IPS-15b (cell line): ENCODE data around the gene DCXR.

ENCODE experiments used
- H3K27me3 ChIP-seq: one replicate; pipeline ENCODE4 v1.6.1; 2013; ENCODE audit warnings: low read length; ENCODE audit not compliant: control insufficient read depth, insufficient read depth
- H3K36me3 ChIP-seq: one replicate; pipeline ENCODE4 v1.6.1; 2013; ENCODE audit warnings: low read length; ENCODE audit not compliant: control insufficient read depth, insufficient read depth
- H3K4me1 ChIP-seq: one replicate; pipeline ENCODE4 v1.6.1; 2013; ENCODE audit warnings: mild to moderate bottlenecking, low read length; ENCODE audit not compliant: control insufficient read depth, insufficient read depth
- H3K4me3 ChIP-seq: one replicate; pipeline ENCODE4 v1.5.1; 2013; ENCODE audit warnings: low read depth, low read length
- H3K9ac ChIP-seq: one replicate; pipeline ENCODE4 v1.6.1; 2013; ENCODE audit warnings: low read depth, mild to moderate bottlenecking, low read length
- H3K9me3 ChIP-seq: one replicate; pipeline ENCODE4 v1.6.1; 2013; ENCODE audit warnings: mild to moderate bottlenecking, low read length; ENCODE audit not compliant: control insufficient read depth, insufficient read depth

Gene DCXR

DNA sequence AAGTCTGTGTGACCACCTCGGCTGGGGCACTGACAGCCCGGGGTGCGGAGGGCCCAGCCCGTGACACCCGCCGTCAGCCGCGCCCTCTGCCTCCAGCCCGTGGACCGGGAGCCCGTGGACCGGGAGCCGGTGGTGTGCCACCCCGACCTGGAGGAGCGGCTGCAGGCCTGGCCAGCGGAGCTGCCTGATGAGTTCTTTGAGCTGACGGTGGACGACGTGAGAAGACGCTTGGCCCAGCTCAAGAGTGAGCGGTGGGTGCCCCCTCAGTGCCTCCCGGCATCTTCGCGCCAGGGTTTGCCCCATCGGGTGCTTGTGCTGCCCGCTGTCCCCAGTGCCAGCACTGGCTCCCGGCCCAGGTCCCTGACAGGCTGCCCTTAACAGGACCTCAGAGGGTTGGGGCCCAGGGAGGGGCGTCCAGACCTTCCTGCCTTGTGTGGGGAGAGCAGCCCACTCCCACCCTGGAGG is 28.5 kb downstream of the DCXR start:
- Histone ChIP-seq H3K4me3 (no peak overlapping the region), H3K9me3 (no peaks in the 10 kb centered on the region), H3K9ac (no peak overlapping the region), H3K36me3 (peaks cover 4% of the 10 kb centered on the region), H3K4me1 (no peaks in the 10 kb centered on the region), H3K27me3 (no peaks in the 10 kb centered on the region)

DNA sequence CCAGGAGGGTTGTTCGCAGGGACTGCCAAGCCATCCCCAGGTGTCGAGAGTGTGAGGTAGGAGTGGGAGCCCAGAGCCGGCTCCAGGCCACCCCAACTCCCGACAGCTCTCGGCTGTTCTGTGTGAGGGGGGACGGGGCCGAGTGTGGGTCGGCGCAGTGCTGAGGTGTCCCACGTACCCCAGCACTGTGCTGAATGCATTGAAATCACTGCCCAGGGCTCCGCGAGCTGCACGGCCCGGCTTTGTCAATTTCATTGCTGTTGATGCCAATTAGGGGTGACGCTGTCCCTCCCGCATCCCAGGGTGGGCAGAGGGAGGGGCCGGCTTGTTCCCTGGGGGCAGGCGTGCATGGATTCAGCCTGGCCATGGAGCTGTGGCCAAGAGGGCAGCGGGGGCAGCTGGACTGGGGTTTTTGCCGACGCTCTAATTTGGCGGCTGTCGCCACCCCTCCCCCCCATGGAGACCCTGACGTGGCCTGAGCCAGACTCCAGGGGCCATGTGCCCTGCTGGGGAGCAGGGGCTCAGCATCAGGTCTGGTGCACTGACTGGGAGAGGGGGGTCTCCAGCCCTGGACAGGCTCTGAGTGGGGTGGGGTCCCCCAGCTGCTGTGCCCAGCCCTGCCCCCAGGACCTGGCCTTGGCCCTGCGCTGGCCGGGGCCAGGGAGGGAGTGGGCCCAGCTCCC is 29.1 kb downstream of the DCXR start:
- Histone ChIP-seq H3K36me3 (peaks cover 4% of the 10 kb centered on the region), H3K27me3 (no peaks in the 10 kb centered on the region), H3K4me3 (no peak overlapping the region), H3K9me3 (no peaks in the 10 kb centered on the region), H3K4me1 (no peaks in the 10 kb centered on the region), H3K9ac (no peak overlapping the region)

DNA sequence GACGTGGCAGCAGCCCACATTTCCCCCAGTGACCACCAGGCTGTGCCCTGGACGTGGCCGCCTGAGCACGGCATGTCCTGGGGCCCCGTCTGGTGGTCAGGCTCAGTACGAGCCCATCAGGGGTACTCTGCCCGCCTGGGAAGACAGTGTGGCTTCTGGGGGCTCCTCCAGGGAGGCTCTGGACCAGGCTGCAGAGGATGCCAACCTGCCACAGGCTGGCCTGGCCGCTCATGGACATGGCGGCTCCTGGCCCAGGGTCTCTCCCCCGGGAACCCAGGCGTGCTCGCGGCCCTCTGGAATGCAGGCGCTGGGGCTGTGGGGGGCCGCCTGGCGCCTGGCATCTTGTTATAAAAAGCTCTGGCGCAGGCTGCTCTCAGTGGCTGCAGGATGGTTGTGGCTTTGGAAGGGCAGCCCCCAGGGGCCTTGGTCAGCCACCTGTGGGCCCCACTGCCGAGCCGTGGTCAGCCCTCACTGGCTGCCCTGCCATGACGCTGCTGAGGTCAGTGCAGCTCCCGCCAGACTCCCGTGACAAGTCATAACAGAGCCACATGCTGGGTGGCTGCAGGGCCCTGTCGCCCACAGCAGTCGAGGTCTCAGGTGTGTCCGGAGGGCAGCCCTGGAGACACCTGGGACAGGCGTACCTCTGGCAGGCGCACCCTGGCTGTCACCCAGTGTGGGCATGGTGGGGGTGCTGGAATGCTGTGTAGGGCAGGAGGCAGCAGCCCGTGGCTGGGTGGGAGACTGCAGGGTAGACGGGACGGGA is 29.8 kb downstream of the DCXR start:
- Histone ChIP-seq H3K4me1 (no peaks in the 10 kb centered on the region), H3K4me3 (no peak overlapping the region), H3K27me3 (no peaks in the 10 kb centered on the region), H3K36me3 (peaks cover 3% of the 10 kb centered on the region), H3K9me3 (no peaks in the 10 kb centered on the region), H3K9ac (no peak overlapping the region)

DNA sequence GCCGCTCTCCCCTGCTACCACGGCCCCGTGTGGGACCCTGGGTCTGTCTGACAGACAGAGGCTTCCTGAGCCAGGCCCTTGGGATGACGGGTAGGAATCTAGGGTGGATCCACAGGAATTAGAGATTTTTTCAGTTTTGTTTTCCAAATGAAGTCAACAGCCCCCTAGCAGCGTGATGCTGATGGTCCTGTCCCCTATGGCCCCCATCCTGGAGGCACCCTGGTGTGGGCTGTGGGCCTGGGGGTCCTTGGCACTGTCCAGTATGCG is 30.3 kb downstream of the DCXR start:
- H3K27me3 ChIP-seq, result no peaks in the 10 kb centered on the region
- H3K9me3 ChIP-seq, result no peaks in the 10 kb centered on the region
- no peak overlapping the region for H3K9ac ChIP-seq
- no peaks in the 10 kb centered on the region for H3K36me3 ChIP-seq
- no peaks in the 10 kb centered on the region for H3K4me1 ChIP-seq
- no peak overlapping the region for H3K4me3 ChIP-seq

DNA sequence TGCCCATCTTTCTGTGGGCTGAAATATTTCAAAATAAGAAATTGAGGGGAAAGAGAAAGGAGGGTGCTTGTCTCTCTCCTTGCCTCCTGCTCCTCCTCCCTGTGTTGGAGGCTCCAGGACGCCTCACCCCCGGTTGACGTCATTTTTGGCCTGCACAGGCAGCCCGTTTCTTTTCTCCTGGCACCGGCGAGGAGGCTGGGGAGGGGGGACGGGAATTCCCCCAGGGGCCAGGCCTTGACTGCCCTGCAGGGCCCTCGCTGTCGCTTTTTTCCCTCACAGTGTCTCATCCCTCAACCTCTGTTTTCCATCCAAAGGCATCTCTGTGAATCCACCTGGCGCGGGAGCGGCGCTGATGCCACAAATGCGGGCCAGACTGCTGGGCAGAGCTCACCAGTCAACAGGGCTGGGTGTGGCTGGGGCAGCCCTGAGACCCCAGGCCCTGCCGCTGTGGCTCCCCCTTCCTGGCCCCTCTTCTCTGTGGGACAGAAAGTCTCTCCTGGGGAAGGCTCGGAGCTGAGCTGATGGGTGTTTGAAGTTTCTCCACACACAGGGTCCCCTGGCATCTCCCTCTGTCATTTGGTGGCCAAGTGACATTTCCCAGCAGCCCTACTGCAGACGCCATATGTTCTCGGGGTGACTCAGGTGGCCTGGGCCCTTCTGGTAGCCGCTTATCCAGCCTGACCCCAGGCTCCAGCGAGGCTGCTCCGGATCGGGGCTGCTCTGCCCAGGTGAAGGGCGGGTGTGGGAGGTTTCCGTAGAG is 30.8 kb downstream of the DCXR start:
- H3K36me3 ChIP-seq, result no peaks in the 10 kb centered on the region
- H3K9ac ChIP-seq, result no peak overlapping the region
- no peaks in the 10 kb centered on the region for H3K27me3 ChIP-seq
- no peaks in the 10 kb centered on the region for H3K4me1 ChIP-seq
- no peaks in the 10 kb centered on the region for H3K9me3 ChIP-seq
- no peak overlapping the region for H3K4me3 ChIP-seq

DNA sequence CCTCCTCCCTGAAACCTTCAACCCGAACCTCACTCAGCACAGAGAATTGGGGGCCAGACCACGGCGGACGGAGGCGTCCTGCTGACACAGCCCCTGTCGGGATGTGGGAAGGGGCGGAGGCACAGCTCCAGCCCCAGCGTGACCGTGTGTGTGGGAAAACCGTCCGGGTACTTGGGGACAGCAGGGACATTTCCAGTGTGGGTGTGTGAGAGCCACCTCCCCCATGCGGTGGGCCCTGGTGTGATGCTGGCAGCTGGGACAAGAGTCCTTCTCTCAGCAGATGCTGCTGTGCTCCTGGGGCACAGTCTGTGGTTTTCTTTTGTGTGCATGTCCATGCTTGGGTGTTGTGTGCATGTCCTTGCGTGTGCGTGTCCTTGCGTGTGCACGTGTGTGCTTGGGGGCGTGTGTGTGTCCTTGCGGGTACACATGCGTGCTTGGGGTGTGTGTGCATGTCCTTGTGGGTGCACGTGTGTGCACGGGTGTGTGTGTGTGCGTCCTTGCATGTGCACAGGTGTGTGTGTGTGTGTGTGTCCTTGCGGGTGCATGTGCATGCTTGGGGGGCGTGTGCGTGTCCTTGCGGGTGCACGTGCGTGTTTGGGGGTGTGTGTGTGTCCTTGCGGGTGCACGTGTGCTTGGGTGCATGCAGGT is 31.7 kb downstream of the DCXR start:
- H3K36me3 ChIP-seq, result no peaks in the 10 kb centered on the region
- no peaks in the 10 kb centered on the region for H3K27me3 ChIP-seq
- H3K9ac ChIP-seq, result no peak overlapping the region
- no peak overlapping the region for H3K4me3 ChIP-seq
- H3K9me3 ChIP-seq, result no peaks in the 10 kb centered on the region
- H3K4me1 ChIP-seq, result no peaks in the 10 kb centered on the region

DNA sequence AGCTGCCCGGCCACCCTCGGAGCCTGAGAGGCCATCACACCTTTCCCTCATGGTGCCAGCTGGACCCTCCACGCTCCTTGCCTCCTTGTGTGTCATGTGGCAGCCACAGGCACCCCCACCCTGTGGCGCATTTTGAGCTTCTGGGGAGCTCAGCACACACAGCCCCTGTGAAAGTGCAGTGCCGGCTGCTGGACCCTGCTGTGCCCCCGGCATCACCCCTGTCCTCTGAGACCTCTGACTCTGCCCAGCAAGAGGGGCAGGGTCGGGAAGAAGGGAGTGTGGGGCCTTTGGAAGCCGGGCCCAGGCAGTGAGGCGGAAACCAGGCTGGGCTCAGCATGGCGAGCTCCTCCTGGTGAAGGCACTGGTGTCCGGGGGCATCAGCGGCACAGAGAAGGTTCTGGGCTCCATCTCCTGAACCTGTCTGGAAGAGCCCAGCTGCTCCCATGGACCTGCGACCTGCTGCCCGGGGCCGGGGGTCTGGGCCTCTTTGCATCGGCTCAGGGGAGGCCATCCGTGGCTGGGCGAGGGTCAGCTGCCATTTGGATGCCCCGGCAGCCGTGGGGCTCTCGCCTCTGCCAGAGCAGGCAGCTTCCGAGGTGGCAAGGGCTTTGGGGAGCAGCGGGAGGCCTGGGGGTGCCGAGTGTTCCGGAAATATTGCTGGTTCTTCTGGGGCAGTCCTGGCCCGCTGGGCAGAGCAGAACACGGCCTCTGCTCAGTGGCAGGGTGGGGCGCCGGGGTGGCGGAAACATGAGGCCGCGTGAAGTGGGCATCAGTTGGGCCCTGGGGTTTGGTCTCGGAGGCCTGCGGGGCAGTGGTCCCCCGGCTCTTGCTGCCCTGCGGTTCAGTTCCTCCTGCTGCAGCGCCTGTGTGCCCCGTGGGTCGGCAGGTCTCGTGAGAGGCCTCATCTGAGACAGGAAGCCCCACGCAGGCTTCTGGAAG is 32.7 kb downstream of the DCXR start:
- no peak overlapping the region for H3K4me3 ChIP-seq
- H3K36me3 ChIP-seq, result peaks cover 2% of the 10 kb centered on the region
- no peaks in the 10 kb centered on the region for H3K4me1 ChIP-seq
- no peaks in the 10 kb centered on the region for H3K27me3 ChIP-seq
- H3K9me3 ChIP-seq, result no peaks in the 10 kb centered on the region
- H3K9ac ChIP-seq, result no peak overlapping the region

DNA sequence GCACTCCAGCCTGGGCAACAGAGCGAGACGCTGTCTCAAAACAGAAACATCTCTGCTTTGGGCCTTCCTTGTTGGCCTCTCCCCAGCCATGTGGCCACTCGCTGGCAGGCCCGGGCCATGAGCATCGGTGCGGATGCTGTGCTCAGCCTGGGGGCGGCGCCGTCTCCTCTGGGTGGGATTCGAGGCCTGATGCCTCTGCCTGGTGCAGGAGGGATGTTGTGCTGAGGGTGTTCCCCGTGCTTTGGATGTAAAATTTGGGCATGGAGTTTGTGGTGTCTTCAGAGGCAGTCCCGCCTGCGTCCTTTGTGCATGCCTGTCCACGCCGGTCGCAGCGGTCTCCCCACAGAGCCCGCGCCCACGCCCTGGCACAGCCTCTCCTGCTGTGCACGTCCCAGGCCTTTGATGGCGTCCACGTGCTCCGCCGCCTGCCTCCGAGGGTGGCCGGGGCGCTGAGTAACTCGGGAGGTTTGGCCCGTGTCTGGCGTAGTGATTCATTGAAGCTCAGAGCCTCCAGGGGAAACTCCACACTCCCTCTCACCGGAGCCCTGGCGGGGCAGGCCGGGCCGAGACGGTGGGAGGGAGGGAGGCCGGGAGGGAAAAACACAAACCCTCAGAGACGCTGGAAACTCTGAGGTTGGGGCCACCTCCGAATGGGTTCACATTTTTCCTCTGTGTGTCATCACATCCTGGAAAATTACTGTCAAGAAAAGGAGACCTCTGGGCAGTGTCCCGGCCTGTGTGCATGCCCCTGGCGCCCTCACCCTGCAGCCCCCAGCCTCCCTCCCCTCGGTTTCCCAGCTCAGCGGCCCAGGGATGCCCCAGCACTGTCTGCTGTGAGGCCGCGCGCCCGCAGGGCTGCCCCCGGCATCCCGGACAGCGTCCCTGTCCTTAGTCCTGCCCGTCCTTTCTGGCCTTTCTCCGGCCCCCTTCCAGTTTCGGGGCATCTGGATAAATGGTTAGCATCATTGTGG is 33.8 kb downstream of the DCXR start:
- no peaks in the 10 kb centered on the region for H3K4me1 ChIP-seq
- peaks cover 2% of the 10 kb centered on the region for H3K36me3 ChIP-seq
- H3K9me3 ChIP-seq, result no peaks in the 10 kb centered on the region
- no peaks in the 10 kb centered on the region for H3K27me3 ChIP-seq
- H3K4me3 ChIP-seq, result no peak overlapping the region
- H3K9ac ChIP-seq, result no peak overlapping the region

DNA sequence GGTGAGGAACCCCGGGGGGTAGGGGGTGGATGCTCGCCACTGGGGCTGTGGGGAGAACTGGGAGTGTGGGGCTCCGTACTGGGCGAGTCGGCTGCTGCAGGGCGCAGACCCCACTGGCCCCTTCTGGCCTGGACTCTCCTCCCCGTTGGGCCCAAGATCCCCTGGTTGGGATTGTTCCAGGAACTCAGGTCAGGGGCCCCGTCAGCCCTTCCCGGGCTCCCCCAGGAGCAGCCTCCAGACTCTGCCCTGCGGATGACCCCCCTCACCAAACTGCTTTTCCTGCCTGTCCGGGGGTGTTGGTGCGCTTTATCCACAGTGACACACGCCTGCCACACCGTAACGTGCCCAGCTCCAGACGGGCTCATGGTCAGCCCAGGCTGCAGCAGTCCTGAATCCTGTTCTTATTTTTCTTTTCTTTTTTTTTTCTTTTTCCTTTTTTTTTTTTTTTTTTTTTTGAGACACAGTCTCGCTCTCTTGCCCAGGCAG is 35.9 kb downstream of the DCXR start:
- H3K9me3 ChIP-seq, result no peaks in the 10 kb centered on the region
- peaks cover 6% of the 10 kb centered on the region for H3K36me3 ChIP-seq
- H3K4me1 ChIP-seq, result no peaks in the 10 kb centered on the region
- H3K9ac ChIP-seq, result no peak overlapping the region
- H3K4me3 ChIP-seq, result no peak overlapping the region
- H3K27me3 ChIP-seq, result no peaks in the 10 kb centered on the region

DNA sequence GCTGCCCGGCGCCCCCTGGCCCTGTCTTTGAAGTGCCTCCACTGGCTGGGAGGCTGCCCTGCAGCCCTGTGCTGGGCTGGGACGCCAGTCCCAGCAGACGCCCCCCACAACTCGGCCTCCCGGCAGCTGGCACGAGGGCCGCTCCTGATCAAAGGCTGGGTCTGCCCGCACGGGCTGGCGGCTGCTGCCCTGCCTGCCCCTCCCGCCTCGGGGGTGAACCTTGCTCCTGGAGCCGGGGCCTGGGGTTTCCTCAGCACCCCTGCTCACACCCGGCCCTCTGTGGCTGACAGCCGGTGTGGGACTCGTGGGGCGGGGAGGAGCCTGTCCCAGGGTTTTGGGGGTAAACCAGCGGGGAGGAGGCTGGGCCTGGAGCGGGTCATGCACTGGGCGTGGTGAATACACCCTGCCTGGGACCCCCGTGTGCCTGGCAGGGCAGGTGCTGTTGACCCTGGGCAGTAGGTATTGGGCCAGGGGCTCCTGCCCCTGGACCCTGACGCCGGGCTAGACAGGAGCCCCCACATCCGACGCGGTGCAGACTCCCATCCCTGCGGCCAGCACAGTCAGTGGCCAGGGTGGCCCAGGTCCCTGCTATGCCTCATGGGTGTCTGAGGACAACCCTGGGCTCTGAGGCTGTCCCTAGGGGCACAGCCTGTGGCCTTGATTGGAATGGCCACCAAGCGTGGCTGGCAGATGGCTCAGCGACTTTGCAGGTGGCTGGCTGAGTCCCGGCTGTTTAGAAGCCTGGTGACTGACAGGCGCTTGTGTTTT is 36.5 kb downstream of the DCXR start:
- no peaks in the 10 kb centered on the region for H3K4me1 ChIP-seq
- no peak overlapping the region for H3K4me3 ChIP-seq
- H3K36me3 ChIP-seq, result peaks cover 7% of the 10 kb centered on the region
- H3K9me3 ChIP-seq, result no peaks in the 10 kb centered on the region
- H3K27me3 ChIP-seq, result no peaks in the 10 kb centered on the region
- no peak overlapping the region for H3K9ac ChIP-seq
